ENCODE results near the gene TNKS2. TPM values are rescaled to one million over a fixed set of nuclear protein-coding genes. Genes with fewer than 3 reads are reported as not detected.

TNKS2 gene
- total and polyA plus RNA-seq, 10 donors = 12.4 to 78.2 (median 55.6) TPM

- intact Hi-C loops (cut with DNase I; ENCODE audit: low total_unique reads) = no loop called here
- no peak overlapping the region for H3K4me3 ChIP-seq
- no peaks in the 10 kb centered on the region for H3K36me3 ChIP-seq
- 50 to 73% (median 65%) methylated on average over 7 of the region's 7 CpGs for WGBS, 5 donors
- no peak overlapping the region for H3K27ac ChIP-seq
- H3K27me3 ChIP-seq (replicated peaks in 1 of 7) = no peaks in the 10 kb centered on the region
- no peak for DNase-seq
- TF ChIP-seq POLR2A (IDR thresholded peaks at IDR 0.05) (no peak), CTCF (IDR thresholded peaks at IDR 0.05 in 8 of 11, conservative IDR thresholded peaks at IDR 0.05 in 3 of 11) (no peak), POLR2AphosphoS5 (IDR thresholded peaks at IDR 0.05) (no peak)
- H3K4me1 ChIP-seq = no peaks in the 10 kb centered on the region
- peaks cover 0 to 7% (median 2%) of the 10 kb centered on the region in 8 donors for H3K9me3 ChIP-seq
These were observed 81.4 kb downstream of the TNKS2 start for GRCh38 chr10:91879515-91880170.

GRCh38 chr10:91880310-91880709, 82.1 kb downstream of the TNKS2 start:
- WGBS, 5 donors = 44 to 56% (median 53%) methylated on average over 3 of the region's 3 CpGs
- no peak for DNase-seq
- Histone ChIP-seq H3K27ac (no peak overlapping the region), H3K9me3 (peaks cover 0 to 7% (median 2%) of the 10 kb centered on the region in 8 donors), H3K27me3 (replicated peaks in 1 of 7) (no peaks in the 10 kb centered on the region), H3K4me3 (no peak overlapping the region), H3K4me1 (peaks cover 0 to 3% (median 0%) of the 10 kb centered on the region in 6 donors), H3K36me3 (no peaks in the 10 kb centered on the region)
- no peak for TF ChIP-seq POLR2A (IDR thresholded peaks at IDR 0.05)
- no peak for TF ChIP-seq CTCF (IDR thresholded peaks at IDR 0.05 in 8 of 11, conservative IDR thresholded peaks at IDR 0.05 in 3 of 11)
- TF ChIP-seq POLR2AphosphoS5 (IDR thresholded peaks at IDR 0.05) = no peak
- intact Hi-C loops (cut with DNase I; ENCODE audit: low total_unique reads) = no loop called here

- no peak for TF ChIP-seq POLR2AphosphoS5 (IDR thresholded peaks at IDR 0.05)
- no peak for TF ChIP-seq POLR2A (IDR thresholded peaks at IDR 0.05)
- no peak for TF ChIP-seq CTCF (IDR thresholded peaks at IDR 0.05 in 8 of 11, conservative IDR thresholded peaks at IDR 0.05 in 3 of 11)
These were observed 85.6 kb downstream of the TNKS2 start for GRCh38 chr10:91883549-91884444.

GRCh38 chr10:91884536-91884935, 86.3 kb downstream of the TNKS2 start:
- no peaks in the 10 kb centered on the region for H3K36me3 ChIP-seq
- TF ChIP-seq POLR2A (IDR thresholded peaks at IDR 0.05) (no peak), CTCF (IDR thresholded peaks at IDR 0.05 in 8 of 11, conservative IDR thresholded peaks at IDR 0.05 in 3 of 11) (no peak), POLR2AphosphoS5 (IDR thresholded peaks at IDR 0.05) (no peak)
- no peak overlapping the region for H3K4me3 ChIP-seq
- intact Hi-C loops (cut with DNase I; ENCODE audit: low total_unique reads) = no loop called here
- H3K27me3 ChIP-seq (replicated peaks in 1 of 7) = peaks cover 0 to 32% (median 9%) of the 10 kb centered on the region in 7 donors
- WGBS, 5 donors = 59 to 82% (median 76%) methylated on average over 1 of the region's 1 CpG
- peaks cover 0 to 7% (median 2%) of the 10 kb centered on the region in 8 donors for H3K9me3 ChIP-seq
- H3K27ac ChIP-seq = no peak overlapping the region
- DNase-seq = no peak
- H3K4me1 ChIP-seq = peaks cover 8 to 20% (median 13%) of the 10 kb centered on the region in 6 donors

More at GRCh38 chr10:91883549-91884444, 85.6 kb downstream of the TNKS2 start:
- DNase-seq = no peak
- intact Hi-C loops (cut with DNase I; ENCODE audit: low total_unique reads) = no loop called here
- H3K4me3 ChIP-seq = no peak overlapping the region
- peaks cover 0 to 24% (median 9%) of the 10 kb centered on the region in 7 donors for H3K27me3 ChIP-seq (replicated peaks in 1 of 7)
- H3K36me3 ChIP-seq = no peaks in the 10 kb centered on the region
- peaks cover 0 to 7% (median 2%) of the 10 kb centered on the region in 8 donors for H3K9me3 ChIP-seq
- peaks cover 8 to 20% (median 13%) of the 10 kb centered on the region in 6 donors for H3K4me1 ChIP-seq
- no peak overlapping the region for H3K27ac ChIP-seq
- WGBS, 5 donors = 67 to 73% (median 72%) methylated on average over 20 of the region's 20 CpGs
